K562 (cell line): ENCODE data around the gene IQCN. TPM values are rescaled to one million over a fixed set of nuclear protein-coding genes. Genes with fewer than 3 reads are reported as not detected.

Experiments used
- BCL6 ChIP-seq: fragments of 250-450 bp; sonication (Bioruptor Pico); IDR thresholded peaks from 2 replicates; pipeline ENCODE4 v1.4.0; 2020
- CHD1 ChIP-seq: fragments of 200-600 bp; sonication (generic); IDR thresholded peaks from one replicate; pipeline ENCODE4 v1.6.1; 2012; ENCODE audit warnings: mild to moderate bottlenecking, moderate library complexity, low read length, inconsistent platforms
- ELK1 ChIP-seq: sonication (generic); formaldehyde crosslinking; IDR thresholded peaks from 2 replicates; pipeline ENCODE4 v1.8.1; 2022; ENCODE audit warnings: missing genetic modification reagents
- ESRRB ChIP-seq: fragments of 250-450 bp; sonication (Bioruptor Pico); IDR thresholded peaks from 2 replicates; pipeline ENCODE4 v1.5.0; 2020; ENCODE audit warnings: mild to moderate bottlenecking, moderate library complexity, borderline replicate concordance
- EWSR1 ChIP-seq: fragments of 450-650 bp; IDR thresholded peaks from 2 replicates; pipeline ENCODE4 v1.6.1; 2018; ENCODE audit warnings: borderline replicate concordance, mild to moderate bottlenecking, low read depth, moderate library complexity; ENCODE audit not compliant: partially characterized antibody
- GTF2A2 ChIP-seq: IDR thresholded peaks from 2 replicates; pipeline ENCODE4 v1.6.1; 2016; ENCODE audit warnings: mild to moderate bottlenecking, missing genetic modification characterization, missing compliant biosample characterization
- NR2C1 ChIP-seq, 2 experiments: fragments of 450-650 bp; IDR thresholded peaks; 2 replicates each; pipeline ENCODE4 v1.6.1; 2017; ENCODE audit warnings: mild to moderate bottlenecking in 2 of 2, antibody characterized with exemption in 1 of 2, inconsistent platforms in 1 of 2, missing compliant biosample characterization in 1 of 2, missing genetic modification characterization in 1 of 2
- PTBP1 ChIP-seq: fragments of 200-400 bp; formaldehyde crosslinking; IDR thresholded peaks from 2 replicates; pipeline ENCODE4 v1.6.1; 2017; ENCODE audit warnings: low read depth, low read length
- RCOR1 ChIP-seq, 2 experiments: IDR thresholded peaks; 2 replicates each; pipeline ENCODE4 v1.6.1; 2012; ENCODE audit warnings: low read depth in 2 of 2, low read length in 2 of 2, borderline replicate concordance in 1 of 2, improper control_type of control experiment in 1 of 2
- SMC3 ChIP-seq: conservative IDR thresholded peaks from 2 replicates; pipeline ENCODE4 v1.6.1; 2011; ENCODE audit warnings: low read depth, low read length, improper control_type of control experiment; ENCODE audit not compliant: insufficient read depth
- U2AF2 ChIP-seq: fragments of 200-400 bp; formaldehyde crosslinking; optimal IDR thresholded peaks from 2 replicates; pipeline ENCODE3; 2017; ENCODE audit warnings: low read depth, mild to moderate bottlenecking, low read length
- VEZF1 ChIP-seq: fragments of 200-800 bp; sonication (Bioruptor generic); IDR thresholded peaks from 2 replicates; pipeline ENCODE4 v1.6.1; 2017; ENCODE audit warnings: missing genetic modification characterization, missing compliant biosample characterization
- ZNF121 ChIP-seq: sonication (generic); formaldehyde crosslinking; conservative IDR thresholded peaks from 2 replicates; pipeline ENCODE4 v1.8.0; 2022; ENCODE audit warnings: missing genetic modification reagents
- ZNF318 ChIP-seq, 2 experiments: fragments of 450-650 bp; IDR thresholded peaks; 2 replicates each; pipeline ENCODE4 v1.6.1; 2016; ENCODE audit warnings: mild to moderate bottlenecking in 2 of 2, borderline replicate concordance in 1 of 2, low read depth in 1 of 2, moderate library complexity in 1 of 2
- polyA plus RNA-seq, 8 experiments: library from polyadenylated mRNA; depleted of rRNA in 4 of 8; stranded (reverse) in 5 of 8; unstranded in 3 of 8; fragments of >200 nt; fragmentation: Nextera tagmentation in 2 of 8; fragmentation: Illumina TruSeq in 1 of 8; extraction: Ambion mirVana in 2 of 8; extraction: Trizol in 1 of 8; gene quantifications; 2 replicates each; pipeline versions ENCODE4 v1.2.1 to v1.2.3, GENCODE V29; 2011 to 2014; ENCODE audit warnings: inconsistent platforms in 1 of 8, missing spikeins in 1 of 8
- total RNA-seq, 7 experiments: library from RNA; depleted of rRNA in 6 of 7; stranded (reverse); fragments of >200 nt in 6 of 7; fragmentation: Illumina TruSeq in 2 of 7; extraction: Trizol in 2 of 7; gene quantifications; 2 replicates each; pipeline versions ENCODE4 v1.2.1 to v1.2.3, GENCODE V29; 2011 to 2021; ENCODE audit warnings: low replicate concordance in 1 of 7

Gene IQCN
- total and polyA plus RNA-seq, 9 of the 15 experiments (the other 6 are each of a cell fraction or from before 2014, with no cell fraction given) = 0.01 to 0.07 (median 0.04) TPM; not detected in 3

- TF ChIP-seq EWSR1 (no peak), ZNF121 (CRISPR knock-in tag) (no peak), NR2C1 (IDR thresholded peaks at IDR 0.05) (no peak), NR2C1 (tag; IDR thresholded peaks at IDR 0.05) (no peak), ZNF318 (IDR thresholded peaks at IDR 0.05; ENCODE audit: borderline replicate concordance in 1 of 2, low read depth in 1 of 2) (no peak), GTF2A2 (tag) (no peak), CHD1 (no peak), BCL6 (CRISPR knock-in tag) (no peak), ELK1 (CRISPR knock-in tag) (no peak), U2AF2 (no peak), VEZF1 (CRISPR knock-in tag) (peak; percentile 91), ESRRB (CRISPR knock-in tag) (no peak), RCOR1 (IDR thresholded peaks at IDR 0.05; ENCODE audit: borderline replicate concordance in 1 of 2, low read depth in 2 of 2, low read length in 2 of 2) (no peak), PTBP1 (no peak), SMC3 (peak; percentile 57; the same call in 1 of the 2 replicates)
Measured at GRCh38 chr19:18322759-18323460, 48.7 kb upstream of the IQCN start, which contains the start of gene LSM4 (continued).
